22Rv1 (cell line): ENCODE results near the gene COL4A3.

ENCODE experiments used
- H3K27ac ChIP-seq: fragments of 450-650 bp; 2 replicates; pipeline ENCODE4 v1.5.1; 2017
- ZFX ChIP-seq: fragments of 450-650 bp; IDR thresholded peaks from 2 replicates; pipeline ENCODE4 v1.6.1; 2017; ENCODE audit warnings: antibody characterized with exemption, borderline replicate concordance
- TF ChIP-seq, protein P1 (sequence below): fragments of 450-650 bp; IDR thresholded peaks from 2 replicates; pipeline ENCODE4 v1.5.1; 2017; ENCODE audit warnings: mild to moderate bottlenecking

Gene COL4A3

DNA sequence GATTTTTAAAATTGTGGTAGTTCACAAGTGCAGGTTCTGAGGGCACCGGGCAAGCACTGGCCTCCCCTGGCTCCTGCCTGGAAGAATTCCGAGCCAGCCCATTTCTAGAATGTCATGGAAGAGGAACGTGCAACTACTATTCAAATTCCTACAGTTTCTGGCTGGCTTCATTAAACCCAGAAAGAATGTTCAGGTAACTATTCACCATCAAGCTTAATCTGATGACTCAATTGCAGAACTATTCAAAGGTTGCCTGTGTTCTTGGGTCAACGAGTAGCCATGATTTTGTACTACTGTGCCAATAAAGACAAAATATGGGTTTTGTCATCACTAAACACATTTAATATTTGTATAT, 146.3 kb downstream of the COL4A3 start:
- no peak for TF ChIP-seq ZFX
- TF ChIP-seq, protein P1, sequence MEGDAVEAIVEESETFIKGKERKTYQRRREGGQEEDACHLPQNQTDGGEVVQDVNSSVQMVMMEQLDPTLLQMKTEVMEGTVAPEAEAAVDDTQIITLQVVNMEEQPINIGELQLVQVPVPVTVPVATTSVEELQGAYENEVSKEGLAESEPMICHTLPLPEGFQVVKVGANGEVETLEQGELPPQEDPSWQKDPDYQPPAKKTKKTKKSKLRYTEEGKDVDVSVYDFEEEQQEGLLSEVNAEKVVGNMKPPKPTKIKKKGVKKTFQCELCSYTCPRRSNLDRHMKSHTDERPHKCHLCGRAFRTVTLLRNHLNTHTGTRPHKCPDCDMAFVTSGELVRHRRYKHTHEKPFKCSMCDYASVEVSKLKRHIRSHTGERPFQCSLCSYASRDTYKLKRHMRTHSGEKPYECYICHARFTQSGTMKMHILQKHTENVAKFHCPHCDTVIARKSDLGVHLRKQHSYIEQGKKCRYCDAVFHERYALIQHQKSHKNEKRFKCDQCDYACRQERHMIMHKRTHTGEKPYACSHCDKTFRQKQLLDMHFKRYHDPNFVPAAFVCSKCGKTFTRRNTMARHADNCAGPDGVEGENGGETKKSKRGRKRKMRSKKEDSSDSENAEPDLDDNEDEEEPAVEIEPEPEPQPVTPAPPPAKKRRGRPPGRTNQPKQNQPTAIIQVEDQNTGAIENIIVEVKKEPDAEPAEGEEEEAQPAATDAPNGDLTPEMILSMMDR: no peak
- no peak overlapping the region for H3K27ac ChIP-seq

DNA sequence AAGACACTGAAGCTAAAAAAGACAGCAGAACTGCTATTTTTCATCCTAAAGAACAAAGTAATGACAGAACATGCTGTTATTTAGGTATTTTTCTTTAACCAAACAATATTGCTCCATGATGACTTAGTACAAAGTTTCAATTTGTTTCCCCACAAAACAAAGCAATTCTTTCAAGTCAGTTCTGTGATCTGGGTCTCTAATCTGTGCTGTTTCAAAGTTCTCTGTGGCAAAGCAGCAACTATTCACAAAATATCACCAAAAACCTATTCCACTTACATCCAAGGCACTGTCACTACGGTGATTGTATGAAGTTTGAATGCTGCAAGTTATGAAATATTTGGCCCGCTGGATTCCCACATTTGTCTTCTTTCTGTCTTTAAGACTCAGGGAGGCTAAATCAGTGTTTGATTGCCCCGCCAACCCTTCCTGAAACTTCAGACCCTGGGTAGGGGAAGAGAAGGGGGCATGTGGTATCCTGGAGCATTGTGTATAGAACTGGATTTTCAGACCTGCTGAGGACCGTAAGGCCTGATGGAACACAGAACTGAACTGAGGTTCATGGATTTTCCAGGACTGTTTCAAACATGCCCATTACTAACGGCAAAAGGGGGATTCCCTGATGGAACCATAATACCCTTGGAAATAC, 147.6 kb downstream of the COL4A3 start:
- TF ChIP-seq, protein P1: no peak
- TF ChIP-seq ZFX: no peak
- H3K27ac ChIP-seq: no peak overlapping the region

DNA sequence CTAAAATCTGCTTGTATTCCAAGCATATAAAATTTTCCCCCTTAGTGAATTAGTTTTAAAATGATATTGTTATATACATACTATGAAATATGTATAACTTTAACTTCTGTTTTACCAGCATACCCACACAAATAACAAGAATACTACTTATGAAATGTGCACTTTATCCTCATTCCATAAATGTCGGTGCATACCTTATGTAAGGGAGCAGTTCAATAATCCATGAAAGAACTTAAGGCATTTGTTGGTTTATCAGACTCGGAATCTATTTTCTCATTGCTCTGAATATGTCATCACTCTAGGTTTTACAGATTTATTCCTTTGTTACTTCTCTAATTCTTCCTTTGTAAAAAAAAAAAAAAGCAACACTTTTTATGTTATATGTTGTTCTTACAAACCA, 148.2 kb downstream of the COL4A3 start:
- TF ChIP-seq, protein P1: no peak
- no peak for TF ChIP-seq ZFX
- no peak overlapping the region for H3K27ac ChIP-seq

DNA sequence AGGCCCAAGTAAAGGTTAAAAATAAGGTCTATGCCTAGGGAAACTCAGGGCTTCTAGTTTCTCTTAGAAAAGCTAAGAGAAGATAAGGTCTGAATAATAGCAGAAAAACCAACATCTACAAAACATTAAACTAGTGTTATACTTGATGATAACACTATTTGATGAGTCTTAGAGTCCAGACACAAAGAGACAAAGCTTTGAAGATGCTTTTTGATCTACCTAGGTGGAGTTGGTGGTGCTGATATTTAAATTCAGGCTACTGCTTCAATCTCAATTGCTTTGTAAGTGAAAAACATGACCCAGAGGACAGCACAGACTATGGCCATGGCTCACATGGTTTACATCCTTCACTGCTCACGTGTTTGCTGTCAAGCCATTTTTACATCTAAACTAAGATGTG, 148.9 kb downstream of the COL4A3 start:
- no peak for TF ChIP-seq ZFX
- TF ChIP-seq, protein P1: no peak
- H3K27ac ChIP-seq: no peak overlapping the region

DNA sequence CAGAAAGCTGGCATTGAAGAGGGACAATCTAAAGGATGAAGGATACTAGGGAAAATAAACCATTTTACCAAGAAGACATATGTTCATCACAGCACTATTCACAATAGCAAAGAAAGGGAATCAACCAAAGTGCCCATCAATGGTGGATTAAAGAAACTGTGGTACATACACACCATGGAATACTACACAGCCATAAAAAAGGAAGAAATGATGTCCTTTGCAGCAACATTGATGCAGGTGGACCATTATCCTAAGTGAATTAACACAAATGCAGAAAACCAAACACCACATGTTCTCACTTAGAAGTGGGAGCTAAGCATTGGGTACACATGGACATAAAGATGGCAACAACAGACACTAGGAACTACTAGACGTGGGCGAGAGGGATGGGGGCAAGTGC, 153.4 kb downstream of the COL4A3 start:
- no peak for TF ChIP-seq ZFX
- TF ChIP-seq, protein P1: no peak
- H3K27ac ChIP-seq: no peak overlapping the region

DNA sequence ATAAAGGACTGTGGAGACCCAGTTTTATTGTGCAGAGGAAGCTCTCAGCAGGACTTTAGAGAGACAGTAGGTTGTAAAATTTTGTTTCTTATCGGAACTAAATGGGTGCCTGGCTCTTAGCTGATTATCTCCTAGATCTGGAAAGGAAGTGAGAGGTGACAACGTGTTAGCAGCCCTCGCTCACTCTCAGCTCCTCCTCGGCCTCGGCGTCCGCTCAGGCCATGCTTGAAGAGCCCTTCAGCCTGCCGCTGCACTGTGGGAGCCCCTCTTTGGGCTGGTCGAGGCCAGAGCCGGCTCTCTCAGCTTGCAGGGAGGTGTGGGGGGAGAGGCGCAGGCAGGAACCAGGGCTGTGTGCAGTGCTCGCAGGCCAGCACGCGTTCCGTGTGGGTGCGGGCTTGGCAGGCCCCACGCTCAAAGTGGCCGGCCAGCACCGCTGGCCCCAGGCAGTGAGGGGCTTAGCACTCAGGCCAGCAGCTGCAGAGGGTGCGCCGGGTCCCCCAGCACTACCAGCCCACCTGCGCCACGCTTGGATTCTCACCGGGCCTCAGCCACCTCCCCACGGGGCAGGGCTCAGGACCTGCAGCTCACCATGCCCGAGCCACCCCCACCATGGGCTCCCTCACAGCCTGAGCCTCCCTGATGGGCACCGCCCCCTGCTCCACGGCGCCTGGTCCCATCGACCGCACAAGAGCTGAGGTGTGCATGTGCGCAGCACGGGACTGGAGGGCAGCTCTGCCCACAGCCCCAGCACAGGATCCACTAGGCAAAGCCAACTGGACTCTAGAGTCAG, 156.1 kb downstream of the COL4A3 start:
- no peak for TF ChIP-seq ZFX
- H3K27ac ChIP-seq: no peak overlapping the region

DNA sequence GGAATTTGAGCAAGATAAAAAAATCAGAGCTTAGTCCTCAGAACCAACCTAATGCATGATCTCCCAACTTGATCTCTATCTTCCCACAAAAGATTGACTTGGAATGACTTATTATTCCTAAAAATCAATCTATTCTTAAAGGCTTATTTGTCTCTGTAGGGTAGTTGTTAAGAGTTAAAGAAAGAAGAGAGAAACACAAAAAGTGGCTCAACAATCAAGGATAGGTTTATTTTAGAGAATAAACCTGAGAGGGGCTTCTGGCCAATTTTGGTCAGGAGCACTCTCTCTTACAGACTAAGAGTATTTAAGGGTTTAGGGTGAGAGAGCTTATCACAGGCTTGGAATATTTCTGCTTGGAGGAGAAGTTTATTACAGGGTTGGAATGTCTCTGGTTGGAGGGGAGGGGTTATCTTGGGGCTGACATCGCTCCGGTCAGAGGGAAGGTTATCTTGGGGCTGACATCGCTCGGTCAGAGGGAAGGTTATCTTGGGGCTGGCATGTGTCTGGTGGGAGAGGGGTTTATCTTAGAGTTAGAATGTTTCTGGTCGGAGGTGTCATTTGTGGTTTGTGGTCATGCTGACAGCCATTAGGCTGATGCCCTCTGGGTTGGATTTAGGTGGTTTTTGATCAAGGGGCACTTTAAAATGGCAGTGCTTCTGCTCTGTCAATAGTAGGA, 158.2 kb downstream of the COL4A3 start:
- TF ChIP-seq, protein P1: no peak
- TF ChIP-seq ZFX: no peak
- H3K27ac ChIP-seq: no peak overlapping the region
